GM12801 (cell line): ENCODE measurements around the gene SV2B.

Experiments used
- TF ChIP-seq, protein P1 (sequence below): IDR thresholded peaks from one replicate; pipeline ENCODE4 v1.5.1; 2011; ENCODE audit warnings: control low read depth; ENCODE audit not compliant: insufficient read length; ENCODE audit errors: extremely low read depth

The SV2B gene

GRCh38 chr15:91104111-91104510 lies 4.1 kb downstream of the SV2B start:
- TF ChIP-seq, protein P1, sequence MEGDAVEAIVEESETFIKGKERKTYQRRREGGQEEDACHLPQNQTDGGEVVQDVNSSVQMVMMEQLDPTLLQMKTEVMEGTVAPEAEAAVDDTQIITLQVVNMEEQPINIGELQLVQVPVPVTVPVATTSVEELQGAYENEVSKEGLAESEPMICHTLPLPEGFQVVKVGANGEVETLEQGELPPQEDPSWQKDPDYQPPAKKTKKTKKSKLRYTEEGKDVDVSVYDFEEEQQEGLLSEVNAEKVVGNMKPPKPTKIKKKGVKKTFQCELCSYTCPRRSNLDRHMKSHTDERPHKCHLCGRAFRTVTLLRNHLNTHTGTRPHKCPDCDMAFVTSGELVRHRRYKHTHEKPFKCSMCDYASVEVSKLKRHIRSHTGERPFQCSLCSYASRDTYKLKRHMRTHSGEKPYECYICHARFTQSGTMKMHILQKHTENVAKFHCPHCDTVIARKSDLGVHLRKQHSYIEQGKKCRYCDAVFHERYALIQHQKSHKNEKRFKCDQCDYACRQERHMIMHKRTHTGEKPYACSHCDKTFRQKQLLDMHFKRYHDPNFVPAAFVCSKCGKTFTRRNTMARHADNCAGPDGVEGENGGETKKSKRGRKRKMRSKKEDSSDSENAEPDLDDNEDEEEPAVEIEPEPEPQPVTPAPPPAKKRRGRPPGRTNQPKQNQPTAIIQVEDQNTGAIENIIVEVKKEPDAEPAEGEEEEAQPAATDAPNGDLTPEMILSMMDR: no peak

DNA sequence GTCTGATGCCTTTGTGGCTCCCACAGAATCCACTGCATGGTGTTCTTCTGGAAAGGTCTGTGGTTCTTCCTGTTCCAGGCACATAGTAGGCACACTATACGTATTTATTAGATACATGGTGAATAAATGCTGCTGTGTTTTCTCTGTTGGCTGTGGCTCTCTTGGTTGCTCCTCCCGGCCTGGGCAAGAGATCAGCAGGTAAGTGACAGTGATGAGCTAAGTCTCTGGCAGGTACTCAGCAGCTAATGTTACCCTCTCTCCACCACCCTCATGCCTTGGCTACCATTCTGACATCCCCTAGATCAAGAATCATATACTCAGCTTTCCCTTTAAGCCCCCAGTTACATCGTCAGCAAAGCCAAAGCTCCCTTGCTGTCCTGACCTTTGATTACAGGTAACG lies 8.4 kb downstream of the SV2B start:
- TF ChIP-seq, protein P1: no peak

GRCh38 chr15:91109885-91110284 lies 9.8 kb downstream of the SV2B start:
- TF ChIP-seq, protein P1: no peak

DNA sequence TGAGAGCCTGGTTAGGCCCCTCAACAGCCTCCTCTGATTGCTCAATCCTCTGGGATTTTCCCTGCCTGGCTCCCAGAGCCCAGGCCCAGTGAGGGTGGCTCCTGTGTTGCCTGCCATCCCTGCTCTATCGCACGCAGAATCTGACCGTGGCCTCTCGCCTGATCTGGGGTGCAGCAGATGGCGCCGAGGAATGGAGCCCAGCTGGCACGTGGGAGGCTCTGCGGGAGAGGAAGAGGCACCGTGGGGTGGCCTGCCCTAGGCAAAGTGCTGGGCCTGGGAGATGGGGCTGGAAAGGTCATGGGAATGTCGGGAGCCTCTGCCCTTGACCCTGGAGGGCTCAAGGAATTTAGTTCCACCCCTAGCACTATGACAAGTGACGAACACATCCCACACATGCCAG lies 10.3 kb downstream of the SV2B start:
- TF ChIP-seq, protein P1: no peak

- TF ChIP-seq, protein P1: no peak
These were observed 13.0 kb downstream of the SV2B start for GRCh38 chr15:91113030-91113429.

DNA sequence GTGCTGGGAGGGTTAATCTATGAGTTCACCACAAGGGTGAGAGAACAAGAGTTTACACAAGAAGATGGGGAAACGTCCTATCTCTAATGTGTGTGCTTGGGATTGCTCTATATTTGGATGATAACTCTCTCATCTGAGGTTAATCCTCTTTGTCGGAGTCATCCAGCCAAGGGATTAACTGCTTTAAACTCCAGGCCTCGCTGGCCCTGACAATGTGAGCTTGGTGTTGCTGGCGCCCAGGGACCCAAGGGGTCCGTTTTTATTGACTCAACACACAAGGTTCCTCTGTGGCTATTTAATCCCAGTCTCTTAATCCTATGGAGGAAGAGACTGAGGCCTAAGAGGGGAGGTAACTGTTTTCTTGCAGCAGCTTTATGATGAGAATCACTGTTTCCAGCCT lies 14.2 kb downstream of the SV2B start:
- TF ChIP-seq, protein P1: no peak

- TF ChIP-seq, protein P1: no peak
These were observed 16.3 kb downstream of the SV2B start for GRCh38 chr15:91116113-91117067.
